T-helper 1 cell treated with Interleukin-12 subunit alpha and Interleukin-12 subunit beta and Interleukin-4 antibody, amounts not matched to agents 30 ng/mL and 1 ng/mL, for 36 hours (primary cell): ENCODE data around the gene FOXJ1. TPM values are rescaled to one million over a fixed set of nuclear protein-coding genes. Genes with fewer than 3 reads are reported as not detected.

Experiments
- intact Hi-C: fragments of 100-400 bp; cut with micrococcal nuclease; formaldehyde crosslinking; loops from one replicate; pipeline ENCODE4 v1.15.1; 2024
- total RNA-seq: library from RNA; stranded (reverse); gene quantifications from 2 replicates; pipeline ENCODE4 v1.2.3, GENCODE V29; 2022

FOXJ1 gene
- total RNA-seq, 1 donor from 2014 or later = 0.22 TPM

GRCh38 chr17:76160896-76161528 is 20.0 kb upstream of the FOXJ1 start:
- intact Hi-C loops = no loop called here

- intact Hi-C loops = no loop called here
Measured at GRCh38 chr17:76159157-76159556, 18.1 kb upstream of the FOXJ1 start.

- intact Hi-C loops = no loop called here
Measured at GRCh38 chr17:76157759-76158158, 16.7 kb upstream of the FOXJ1 start.

GRCh38 chr17:76156662-76156991 is 15.6 kb upstream of the FOXJ1 start:
- intact Hi-C loops = no loop called here

GRCh38 chr17:76155988-76156661 is 15.1 kb upstream of the FOXJ1 start:
- intact Hi-C loops = no loop called here

GRCh38 chr17:76154936-76155845 is 14.1 kb upstream of the FOXJ1 start:
- intact Hi-C loops = no loop called here

- intact Hi-C loops = no loop called here
Measured at GRCh38 chr17:76154292-76154691, 13.2 kb upstream of the FOXJ1 start.

GRCh38 chr17:76153640-76154039 is 12.6 kb upstream of the FOXJ1 start:
- intact Hi-C loops = no loop called here

GRCh38 chr17:76153202-76153601 is 12.2 kb upstream of the FOXJ1 start:
- intact Hi-C loops = no loop called here

- intact Hi-C loops = no loop called here
Measured at GRCh38 chr17:76152591-76152990, 11.5 kb upstream of the FOXJ1 start.

GRCh38 chr17:76151896-76152454 is 10.9 kb upstream of the FOXJ1 start:
- intact Hi-C loops = no loop called here

GRCh38 chr17:76150712-76151622 is 9.9 kb upstream of the FOXJ1 start:
- intact Hi-C loops = no loop called here

GRCh38 chr17:76149214-76149613 is 8.2 kb upstream of the FOXJ1 start:
- intact Hi-C loops = no loop called here

- intact Hi-C loops = no loop called here
Measured at GRCh38 chr17:76148015-76148326, 6.9 kb upstream of the FOXJ1 start.

GRCh38 chr17:76147211-76148014 is 6.4 kb upstream of the FOXJ1 start:
- intact Hi-C loops = no loop called here

- intact Hi-C loops = no loop called here
Measured at GRCh38 chr17:76146053-76146851, 5.2 kb upstream of the FOXJ1 start.

GRCh38 chr17:76145231-76146052 is 4.4 kb upstream of the FOXJ1 start:
- intact Hi-C loops = loop anchor here (1.0 kb wide), 2 partner anchors 122 to 205 kb away; no protein-coding TSS in a partner anchor

GRCh38 chr17:76142585-76143041 is 1.6 kb upstream of the FOXJ1 start:
- intact Hi-C loops = no loop called here
